BJ (cell line): ENCODE results near the gene SLC16A12. TPM values are rescaled to one million over a fixed set of nuclear protein-coding genes. Genes with fewer than 3 reads are reported as not detected.

Experiments used
- CTCF ChIA-PET: fragments of 350-600 bp; formaldehyde crosslinking; extraction: SDS; loops from one replicate; lab custom pipeline; 2021; ENCODE audit warnings: antibody characterized with exemption, inconsistent platforms; lab: Yijun Ruan, JAX
- POLR2A ChIA-PET: fragments of 300-600 bp; sonication (Branson Sonifier 250); formaldehyde crosslinking; extraction: SDS; loops from one replicate; lab custom pipeline; 2021; ENCODE audit warnings: antibody characterized with exemption; lab: Charles Lee
- DNase-seq: peaks from one replicate; pipeline ENCODE4 v3.0.0-alpha.2; 2011; ENCODE audit warnings: low read depth
- H3K27me3 ChIP-seq: 2 replicates; pipeline ENCODE4 v1.6.0; 2011; ENCODE audit warnings: low read length; ENCODE audit not compliant: control insufficient read depth, insufficient read depth
- H3K36me3 ChIP-seq: 2 replicates; pipeline ENCODE4 v1.5.1; 2011; ENCODE audit warnings: low read length; ENCODE audit not compliant: control insufficient read depth, insufficient read depth
- H3K4me3 ChIP-seq: 2 replicates; pipeline ENCODE4 v1.5.1; 2011; ENCODE audit warnings: low read depth, mild to moderate bottlenecking, control low read depth, low read length
- polyA plus RNA-seq: library from polyadenylated mRNA; depleted of rRNA; stranded (reverse); fragments of >200 nt; gene quantifications from 2 replicates; pipeline ENCODE4 v1.2.3, GENCODE V29; 2011
- TF ChIP-seq, protein P1 (sequence below): IDR thresholded peaks from 2 replicates; pipeline ENCODE4 v1.5.1; 2011; ENCODE audit warnings: low read depth, mild to moderate bottlenecking, control low read depth, inconsistent platforms, low read length, moderate library complexity; ENCODE audit not compliant: insufficient read depth

The SLC16A12 gene
- polyA plus RNA-seq, 1 experiment, result 0.06 TPM

GRCh38 chr10:89575031-89575430, 39.6 kb upstream of the SLC16A12 start:
- POLR2A ChIA-PET, result no interaction called here
- DNase-seq, result no peak
- no peaks in the 10 kb centered on the region for H3K36me3 ChIP-seq

GRCh38 chr10:89574368-89574767, 39.0 kb upstream of the SLC16A12 start:
- CTCF ChIA-PET, result no interaction called here
- TF ChIP-seq, protein P1, sequence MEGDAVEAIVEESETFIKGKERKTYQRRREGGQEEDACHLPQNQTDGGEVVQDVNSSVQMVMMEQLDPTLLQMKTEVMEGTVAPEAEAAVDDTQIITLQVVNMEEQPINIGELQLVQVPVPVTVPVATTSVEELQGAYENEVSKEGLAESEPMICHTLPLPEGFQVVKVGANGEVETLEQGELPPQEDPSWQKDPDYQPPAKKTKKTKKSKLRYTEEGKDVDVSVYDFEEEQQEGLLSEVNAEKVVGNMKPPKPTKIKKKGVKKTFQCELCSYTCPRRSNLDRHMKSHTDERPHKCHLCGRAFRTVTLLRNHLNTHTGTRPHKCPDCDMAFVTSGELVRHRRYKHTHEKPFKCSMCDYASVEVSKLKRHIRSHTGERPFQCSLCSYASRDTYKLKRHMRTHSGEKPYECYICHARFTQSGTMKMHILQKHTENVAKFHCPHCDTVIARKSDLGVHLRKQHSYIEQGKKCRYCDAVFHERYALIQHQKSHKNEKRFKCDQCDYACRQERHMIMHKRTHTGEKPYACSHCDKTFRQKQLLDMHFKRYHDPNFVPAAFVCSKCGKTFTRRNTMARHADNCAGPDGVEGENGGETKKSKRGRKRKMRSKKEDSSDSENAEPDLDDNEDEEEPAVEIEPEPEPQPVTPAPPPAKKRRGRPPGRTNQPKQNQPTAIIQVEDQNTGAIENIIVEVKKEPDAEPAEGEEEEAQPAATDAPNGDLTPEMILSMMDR, result no peak
- POLR2A ChIA-PET, result no interaction called here
- Histone ChIP-seq H3K36me3 (no peaks in the 10 kb centered on the region), H3K4me3 (no peak overlapping the region), H3K27me3 (no peaks in the 10 kb centered on the region)
- DNase-seq, result no peak

More at GRCh38 chr10:89575031-89575430, 39.6 kb upstream of the SLC16A12 start:
- CTCF ChIA-PET, result no interaction called here
- H3K4me3 ChIP-seq, result no peak overlapping the region
- no peaks in the 10 kb centered on the region for H3K27me3 ChIP-seq
- TF ChIP-seq, protein P1, result no peak

GRCh38 chr10:89567576-89568245, 32.3 kb upstream of the SLC16A12 start:
- Histone ChIP-seq H3K36me3 (no peaks in the 10 kb centered on the region), H3K27me3 (no peaks in the 10 kb centered on the region; the same call in 1 of the 2 replicates), H3K4me3 (no peak overlapping the region)
- ChIA-PET POLR2A (no interaction called here), CTCF (interaction anchor here (0.6 to 1.9 kb wide), 4 partner anchors 17 to 140 kb away, joined by 3 to 9 read pairs (median 4); no protein-coding TSS in a partner anchor)
- TF ChIP-seq, protein P1, result no peak
- DNase-seq, result no peak

DNA sequence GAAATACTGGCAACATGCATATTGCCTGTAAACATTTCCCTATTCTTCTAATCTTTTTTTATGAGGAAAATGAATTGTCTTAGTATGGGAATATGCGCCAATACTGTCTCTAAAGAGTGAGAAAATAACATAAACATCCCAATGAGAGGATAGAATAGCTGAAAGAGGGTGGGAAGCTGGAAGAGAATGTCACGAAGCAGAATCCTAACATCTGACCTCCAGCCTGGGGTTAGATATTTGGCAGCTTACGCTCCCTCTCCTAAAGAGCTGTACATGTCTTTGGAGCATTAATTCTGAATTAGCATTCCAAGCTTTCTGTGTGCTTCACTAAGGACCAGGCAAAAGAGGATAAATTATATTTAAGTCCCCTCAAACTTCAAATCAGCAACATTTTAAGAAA, 31.6 kb upstream of the SLC16A12 start:
- Histone ChIP-seq H3K36me3 (no peaks in the 10 kb centered on the region), H3K27me3 (no peaks in the 10 kb centered on the region; the same call in 1 of the 2 replicates), H3K4me3 (no peak overlapping the region)
- TF ChIP-seq, protein P1, result no peak
- ChIA-PET POLR2A (no interaction called here), CTCF (interaction anchor here (0.5 to 1.9 kb wide), 2 partner anchors 100 to 195 kb away, joined by 3 to 9 read pairs; no protein-coding TSS in a partner anchor)
- no peak for DNase-seq

DNA sequence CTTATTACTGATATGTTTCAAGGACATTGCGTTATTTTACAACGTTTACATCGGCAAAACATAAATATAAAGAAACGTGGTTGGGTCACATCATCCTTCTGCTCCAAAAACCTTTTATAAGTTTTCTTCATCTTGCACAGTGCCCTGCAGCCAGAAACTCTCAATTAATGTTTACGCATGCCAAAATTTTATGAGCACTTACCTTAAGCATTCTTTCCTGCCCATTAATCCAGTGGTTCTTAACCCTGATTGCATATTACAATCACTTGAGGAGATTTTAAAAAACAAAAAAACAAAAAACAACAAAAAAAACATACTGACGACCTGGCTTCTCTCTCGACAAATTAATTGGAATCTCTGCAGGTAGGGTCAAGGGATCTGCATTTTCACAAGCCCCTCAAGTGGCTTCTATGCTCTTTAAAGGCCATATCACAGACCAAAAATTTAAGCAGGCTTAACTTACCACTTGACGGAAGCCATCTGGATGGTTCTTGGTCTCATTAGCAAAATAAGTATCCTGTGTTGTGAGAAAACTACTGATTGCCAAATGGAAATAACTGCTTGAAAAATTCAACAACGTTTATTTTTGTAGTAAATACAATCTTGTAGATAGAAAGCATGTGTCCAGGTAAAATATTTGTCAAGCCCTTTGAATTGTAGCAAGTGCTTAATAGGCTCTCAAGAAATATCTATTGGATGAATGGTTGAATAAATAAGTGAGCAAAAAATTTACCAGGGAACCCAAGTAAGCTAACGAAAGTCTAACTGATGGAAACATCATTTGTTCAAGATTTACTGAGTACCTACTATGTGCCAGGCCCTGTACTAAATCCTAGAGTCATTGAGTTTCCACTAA, 30.9 kb upstream of the SLC16A12 start:
- DNase-seq, result no peak

More for the DNA sequence above, 30.9 kb upstream of the SLC16A12 start:
- TF ChIP-seq, protein P1, result no peak
- Histone ChIP-seq H3K36me3 (no peaks in the 10 kb centered on the region), H3K4me3 (no peak overlapping the region), H3K27me3 (no peaks in the 10 kb centered on the region; the same call in 1 of the 2 replicates)
- ChIA-PET CTCF (interaction anchor here (0.5 kb wide), 1 partner anchor 195 kb away, joined by 3 read pairs; no protein-coding TSS in a partner anchor), POLR2A (no interaction called here)
